ENCODE measurements around the gene MARCHF10.

- TF ChIP-seq EZH2phosphoT487 (IDR thresholded peaks at IDR 0.05) (no peak), EZH2 (IDR thresholded peaks at IDR 0.05) (no peak)
- TF ChIP-seq, protein P1, sequence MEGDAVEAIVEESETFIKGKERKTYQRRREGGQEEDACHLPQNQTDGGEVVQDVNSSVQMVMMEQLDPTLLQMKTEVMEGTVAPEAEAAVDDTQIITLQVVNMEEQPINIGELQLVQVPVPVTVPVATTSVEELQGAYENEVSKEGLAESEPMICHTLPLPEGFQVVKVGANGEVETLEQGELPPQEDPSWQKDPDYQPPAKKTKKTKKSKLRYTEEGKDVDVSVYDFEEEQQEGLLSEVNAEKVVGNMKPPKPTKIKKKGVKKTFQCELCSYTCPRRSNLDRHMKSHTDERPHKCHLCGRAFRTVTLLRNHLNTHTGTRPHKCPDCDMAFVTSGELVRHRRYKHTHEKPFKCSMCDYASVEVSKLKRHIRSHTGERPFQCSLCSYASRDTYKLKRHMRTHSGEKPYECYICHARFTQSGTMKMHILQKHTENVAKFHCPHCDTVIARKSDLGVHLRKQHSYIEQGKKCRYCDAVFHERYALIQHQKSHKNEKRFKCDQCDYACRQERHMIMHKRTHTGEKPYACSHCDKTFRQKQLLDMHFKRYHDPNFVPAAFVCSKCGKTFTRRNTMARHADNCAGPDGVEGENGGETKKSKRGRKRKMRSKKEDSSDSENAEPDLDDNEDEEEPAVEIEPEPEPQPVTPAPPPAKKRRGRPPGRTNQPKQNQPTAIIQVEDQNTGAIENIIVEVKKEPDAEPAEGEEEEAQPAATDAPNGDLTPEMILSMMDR (IDR thresholded peaks at IDR 0.05): no peak
Measured at GRCh38 chr17:62670202-62670821, 137.8 kb downstream of the MARCHF10 start.

Data from neural progenitor cell (in vitro differentiated cells).